ENCODE data around the gene GRB14.
"Not testable (repeated sequence)": the region's sequence is repeated elsewhere in the genome, so short reads cannot be mapped to it uniquely, and the experiment has no call there.

GRB14 gene

DNA sequence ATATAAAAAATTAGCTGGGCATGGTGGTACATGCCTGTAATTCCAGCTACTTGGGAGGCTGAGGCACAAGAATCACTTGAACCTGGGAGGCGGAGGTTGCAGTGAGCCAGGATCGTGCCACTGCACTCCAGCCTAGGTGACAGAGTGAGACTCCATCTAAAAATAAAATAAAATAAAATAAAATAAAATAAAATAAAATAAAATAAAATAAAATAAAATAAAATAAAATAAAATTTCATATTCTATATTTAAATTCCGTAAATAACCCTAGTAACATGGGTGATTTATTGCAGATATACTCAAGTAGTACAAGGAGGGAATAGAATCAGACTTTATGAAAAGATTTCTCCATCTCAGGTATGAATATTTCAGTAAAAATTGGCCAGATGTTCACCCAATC, 71.6 kb downstream of the GRB14 start:
- DNase-seq = not testable (repeated sequence)

DNA sequence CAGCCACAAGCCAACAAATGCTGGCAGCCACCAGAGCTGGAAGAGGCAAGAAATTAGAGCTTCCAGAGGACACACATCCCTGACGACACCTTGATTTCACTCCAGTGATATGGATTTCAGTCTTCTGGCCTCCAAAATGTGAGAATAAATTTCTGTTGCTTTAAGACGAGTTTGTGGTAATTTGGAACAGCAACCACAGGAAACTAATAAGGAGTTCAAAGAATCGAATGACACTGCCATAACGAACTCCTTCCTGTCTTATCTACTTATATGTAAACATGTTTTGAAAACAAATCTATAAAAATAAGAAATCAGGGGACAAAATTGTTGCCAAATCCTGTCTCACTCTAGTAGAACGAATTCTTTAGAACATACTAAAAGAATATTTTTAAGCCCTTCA, 75.8 kb downstream of the GRB14 start:
- DNase-seq = no peak

DNA sequence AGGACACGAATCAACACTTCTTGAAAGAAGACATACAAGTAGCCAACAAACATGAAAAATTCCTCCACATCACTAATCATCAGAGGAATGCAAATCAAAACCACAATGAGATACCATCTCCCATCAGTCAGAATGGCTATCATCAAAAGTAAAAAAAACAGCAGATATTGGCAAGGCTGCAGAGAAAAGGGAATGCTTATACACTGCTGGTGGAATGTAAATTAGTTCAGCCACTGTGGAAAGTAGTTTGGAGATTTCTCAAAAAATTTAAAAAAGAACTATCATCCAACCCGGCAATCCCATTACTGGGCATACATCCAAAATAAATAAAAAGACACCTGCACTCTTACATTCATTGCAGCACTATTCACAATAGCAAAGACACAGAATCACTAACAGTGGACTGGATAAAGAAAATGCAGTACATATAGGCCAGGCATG, 78.7 kb downstream of the GRB14 start:
- DNase-seq = peak; percentile 82

DNA sequence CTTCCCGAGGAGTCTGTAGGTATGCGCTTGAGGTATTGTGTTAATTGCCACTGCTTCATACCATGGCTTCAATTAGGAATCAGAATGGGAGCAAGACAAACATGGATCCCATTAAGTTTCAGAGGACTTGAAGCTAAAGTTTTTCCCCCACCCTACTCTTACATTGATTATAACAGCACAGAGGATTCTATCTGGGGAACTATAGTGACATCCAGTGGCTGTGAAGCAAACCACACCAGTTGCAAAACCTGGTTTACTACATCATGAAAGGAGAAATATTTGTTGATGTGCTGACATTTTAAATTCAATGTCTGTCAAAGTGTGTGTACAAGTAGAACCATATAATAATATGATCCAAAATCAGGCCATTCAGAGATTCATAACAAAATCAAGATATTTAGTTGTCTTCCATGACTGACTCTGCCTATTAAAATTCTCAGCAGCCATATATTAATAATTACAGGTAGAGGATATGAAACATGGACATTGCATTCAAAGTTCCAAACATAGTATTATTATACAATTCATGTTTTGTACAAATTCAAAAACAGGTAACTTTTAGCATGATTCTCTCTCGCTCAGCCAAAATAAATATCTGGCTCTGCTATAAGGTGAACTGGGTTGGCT, 82.9 kb downstream of the GRB14 start:
- peak; percentile 38 for DNase-seq

DNA sequence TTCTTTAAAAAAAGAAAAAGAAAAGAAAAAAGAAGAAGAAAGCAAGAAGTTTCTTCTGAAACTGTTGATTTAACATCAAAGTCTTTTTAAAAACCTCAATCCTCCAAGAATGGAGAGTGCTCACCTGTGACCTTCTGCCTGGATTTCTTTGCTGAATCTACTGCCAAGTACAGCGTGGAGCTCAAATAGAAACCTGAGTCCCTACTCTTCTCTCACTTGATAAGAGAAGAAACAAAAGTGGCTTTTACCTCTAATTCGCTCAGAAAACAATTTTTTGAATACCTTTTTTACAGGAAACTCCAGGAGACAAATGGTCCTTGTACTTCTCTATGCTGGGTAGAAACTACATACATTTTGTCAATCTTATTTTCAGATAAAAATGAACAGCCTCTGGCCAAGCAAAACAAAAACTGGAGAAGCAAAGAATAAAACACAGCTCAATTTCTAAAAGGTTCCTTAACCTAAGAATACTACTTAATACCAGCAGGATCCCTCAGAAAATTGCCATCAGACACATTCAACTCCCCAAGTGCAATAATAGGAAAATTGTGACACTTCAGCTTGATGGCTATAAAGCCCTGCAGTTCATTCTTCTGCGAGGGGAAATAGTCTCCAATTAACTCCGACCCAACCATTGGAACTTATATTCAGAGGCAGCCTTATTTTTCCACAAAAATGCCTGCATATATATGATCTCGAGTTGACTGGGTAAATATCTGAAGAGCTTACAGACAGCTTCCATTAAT, 85.8 kb downstream of the GRB14 start:
- no peak for DNase-seq

DNA sequence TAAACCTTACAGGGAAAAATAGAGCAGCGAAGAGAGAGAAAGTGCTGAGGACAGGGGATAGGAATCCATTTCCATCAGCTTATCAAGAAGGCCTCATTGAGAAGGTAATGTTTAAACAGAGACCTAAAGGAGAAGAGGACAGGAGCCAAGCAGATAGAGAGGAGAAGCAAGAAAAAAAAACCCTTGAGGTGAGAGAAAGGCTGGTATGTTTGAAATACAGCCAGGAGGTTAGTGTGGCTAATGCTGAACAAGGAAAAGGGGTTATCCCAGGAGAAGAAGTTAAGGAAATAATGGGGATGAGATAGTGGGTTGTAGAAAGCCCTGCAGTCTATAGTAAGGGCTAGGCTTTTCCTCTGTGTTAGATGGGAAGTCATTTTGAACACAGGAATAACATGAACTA, 90.8 kb downstream of the GRB14 start:
- no peak for DNase-seq

DNA sequence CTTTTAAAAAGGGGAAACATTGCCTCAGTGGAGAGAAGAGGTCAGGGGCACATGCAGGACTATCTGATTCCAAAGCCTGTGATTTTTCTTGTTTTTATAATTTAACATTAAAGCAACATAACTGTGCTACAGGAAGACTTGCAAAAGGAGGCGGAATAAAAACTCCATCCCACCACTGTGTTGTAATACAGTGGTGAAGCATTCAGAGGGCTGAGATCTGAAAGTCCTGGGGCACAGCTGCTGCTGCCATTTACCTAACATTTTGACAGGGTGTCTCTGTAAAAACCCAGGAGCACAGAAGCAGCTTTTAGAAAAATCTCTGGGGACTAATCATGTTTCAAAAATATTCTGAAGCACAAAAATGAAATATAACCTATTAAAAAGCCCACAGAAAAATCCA, 97.6 kb downstream of the GRB14 start:
- no peak for DNase-seq

DNA sequence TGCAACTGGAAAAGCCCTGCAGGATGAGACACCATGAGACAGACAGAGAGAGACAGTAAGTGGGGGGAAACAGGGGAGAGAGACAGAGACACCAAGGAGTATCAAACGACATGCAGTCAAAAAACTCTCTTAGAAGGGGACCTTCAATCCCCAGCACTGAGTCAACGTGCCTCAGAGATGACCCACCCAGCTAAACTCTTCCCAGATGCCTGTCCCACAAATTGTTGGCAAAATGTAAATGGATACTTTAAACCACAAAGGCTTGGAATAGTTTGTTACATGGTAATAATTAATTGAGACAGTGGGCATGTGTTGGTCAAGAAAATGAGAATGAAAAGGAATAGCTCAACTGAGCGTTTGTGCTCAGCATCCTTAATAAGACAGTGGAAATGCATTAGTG, 98.3 kb downstream of the GRB14 start:
- peak; percentile 83 for DNase-seq

DNA sequence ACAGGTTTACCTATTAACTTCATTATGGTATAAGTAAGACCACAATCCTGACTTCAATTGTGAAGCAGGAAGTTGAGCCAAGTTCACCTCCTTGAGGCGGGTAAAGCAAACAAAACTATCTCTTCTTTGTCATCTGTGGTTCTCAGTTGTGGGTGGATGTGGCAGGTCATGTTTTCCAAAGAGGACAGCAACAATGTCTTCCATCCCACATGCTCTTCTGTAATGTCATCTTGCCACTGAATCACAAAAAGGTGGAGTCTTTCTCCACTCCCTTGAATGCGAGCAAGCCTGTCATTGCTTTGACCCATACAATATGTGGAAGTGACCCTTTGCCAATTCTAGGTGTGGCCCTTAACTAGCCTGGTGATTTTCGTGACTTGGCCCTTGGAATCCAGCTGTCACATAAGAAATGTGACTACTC, 98.7 kb downstream of the GRB14 start:
- peak; percentile 76 for DNase-seq

DNA sequence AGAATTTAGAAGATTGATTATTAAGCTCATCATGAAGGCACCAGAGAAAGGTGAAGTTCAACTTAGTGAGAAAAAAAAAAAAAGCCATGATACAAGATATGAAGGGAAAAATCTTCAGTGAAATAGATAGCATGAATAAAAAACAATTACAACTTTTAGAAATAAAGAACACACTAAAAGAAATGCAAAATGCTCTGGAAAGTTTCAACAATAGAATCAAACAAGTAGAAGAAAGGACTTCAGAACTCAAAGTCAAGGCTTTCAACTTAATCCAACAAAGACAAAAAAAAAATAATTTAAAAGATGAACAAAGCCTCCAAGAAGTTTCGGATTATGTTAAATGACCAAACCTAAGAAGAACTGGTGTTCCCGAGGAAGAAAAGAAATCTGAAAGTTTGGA, 105.5 kb downstream of the GRB14 start:
- no peak for DNase-seq

DNA sequence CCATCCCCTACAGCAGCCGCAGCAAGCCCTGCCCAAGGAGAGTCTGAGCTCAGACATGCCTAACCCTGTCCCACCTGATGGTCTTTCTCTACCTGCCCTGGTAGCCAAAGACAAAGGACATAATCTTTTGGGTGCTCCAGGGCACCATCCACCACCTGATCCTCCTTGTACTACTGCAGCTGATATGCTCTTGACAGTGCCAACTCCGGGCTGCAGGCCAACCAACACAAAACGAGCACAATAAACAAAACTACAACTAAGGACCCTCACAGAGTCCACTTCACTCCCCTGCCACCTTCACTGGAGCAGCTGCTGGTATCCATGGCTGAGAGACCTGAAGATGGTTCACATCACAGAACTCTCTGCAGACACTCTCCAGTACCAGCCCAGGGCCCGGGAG, 106.3 kb downstream of the GRB14 start:
- no peak for DNase-seq

DNA sequence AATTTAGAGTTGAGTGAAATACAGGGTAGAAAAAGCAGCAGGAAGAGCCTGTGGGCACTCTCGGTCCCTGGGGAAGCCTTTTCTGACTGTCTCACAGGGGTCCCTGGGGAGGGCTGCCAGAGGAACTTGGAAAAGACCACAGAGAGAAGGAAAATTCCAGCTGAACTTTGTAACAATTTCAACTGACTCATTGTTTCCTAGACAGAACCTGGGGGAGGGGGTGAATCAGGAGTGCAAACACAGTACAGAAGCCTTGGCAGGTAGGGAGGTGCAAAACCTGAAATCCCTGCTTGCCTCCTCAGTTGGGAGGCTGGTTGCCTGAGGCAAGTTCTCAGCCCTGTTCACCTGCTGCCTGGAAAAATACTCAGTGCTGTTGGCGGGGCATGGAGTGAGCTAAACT, 106.8 kb downstream of the GRB14 start:
- peak; percentile 4 for DNase-seq

DNA sequence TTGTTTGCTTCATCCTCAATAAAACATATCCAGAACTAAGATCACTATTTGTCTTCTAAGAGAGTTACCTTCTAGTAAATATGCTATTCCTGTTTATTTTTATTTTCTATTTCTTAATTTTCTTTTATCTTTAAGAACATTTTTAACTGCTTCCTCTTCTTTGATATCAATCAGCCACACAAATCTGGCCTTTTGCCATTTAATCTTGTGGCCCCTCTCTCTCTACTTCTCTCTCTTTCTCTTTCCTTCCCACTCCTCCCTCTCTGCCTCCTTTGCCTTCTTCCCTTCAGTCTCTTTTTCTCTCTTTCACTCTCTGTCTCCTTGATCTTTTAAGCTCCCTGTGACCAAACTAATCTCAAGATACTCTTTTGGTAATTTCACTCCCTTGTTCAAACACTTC, 108.4 kb downstream of the GRB14 start:
- DNase-seq = no peak

DNA sequence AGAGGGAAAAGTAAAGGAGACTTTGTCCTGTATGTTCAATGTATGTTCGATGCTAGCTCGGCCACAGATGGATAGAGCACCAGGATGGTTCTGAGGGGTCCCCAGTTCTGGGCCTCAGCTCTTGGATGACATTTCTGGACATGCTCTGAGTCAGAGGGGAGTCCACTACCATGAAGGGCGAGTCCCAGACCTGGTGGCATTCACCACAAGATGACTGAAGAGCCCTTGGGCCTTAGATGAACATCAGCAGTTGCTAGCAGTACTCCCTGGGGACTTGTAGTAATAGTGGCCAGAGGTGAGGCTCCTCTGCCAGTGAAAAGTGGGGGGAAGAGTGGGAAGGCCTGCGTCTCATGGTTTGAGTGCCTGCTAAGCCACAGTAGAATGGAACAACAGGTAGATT, 109.5 kb downstream of the GRB14 start:
- no peak for DNase-seq

DNA sequence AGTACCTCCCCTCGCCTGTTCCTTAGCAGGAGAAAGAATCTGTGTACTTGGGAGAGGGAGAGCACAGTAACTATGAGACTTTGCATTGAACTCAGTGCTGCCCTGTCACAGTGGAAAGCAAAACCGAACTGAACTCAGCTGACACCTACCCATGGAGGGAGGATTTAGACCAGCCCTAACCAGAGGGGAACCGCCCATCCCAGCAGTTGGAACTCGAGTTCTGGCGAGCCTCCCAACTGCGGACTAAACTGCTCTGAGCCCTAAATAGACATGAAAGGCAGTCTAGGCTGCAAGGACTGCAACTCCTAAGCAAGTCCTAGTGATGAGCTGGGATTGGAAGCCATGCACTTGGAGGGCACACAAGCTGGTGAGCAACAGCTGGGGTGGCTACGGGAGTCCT, 110.4 kb downstream of the GRB14 start:
- no peak for DNase-seq

DNA sequence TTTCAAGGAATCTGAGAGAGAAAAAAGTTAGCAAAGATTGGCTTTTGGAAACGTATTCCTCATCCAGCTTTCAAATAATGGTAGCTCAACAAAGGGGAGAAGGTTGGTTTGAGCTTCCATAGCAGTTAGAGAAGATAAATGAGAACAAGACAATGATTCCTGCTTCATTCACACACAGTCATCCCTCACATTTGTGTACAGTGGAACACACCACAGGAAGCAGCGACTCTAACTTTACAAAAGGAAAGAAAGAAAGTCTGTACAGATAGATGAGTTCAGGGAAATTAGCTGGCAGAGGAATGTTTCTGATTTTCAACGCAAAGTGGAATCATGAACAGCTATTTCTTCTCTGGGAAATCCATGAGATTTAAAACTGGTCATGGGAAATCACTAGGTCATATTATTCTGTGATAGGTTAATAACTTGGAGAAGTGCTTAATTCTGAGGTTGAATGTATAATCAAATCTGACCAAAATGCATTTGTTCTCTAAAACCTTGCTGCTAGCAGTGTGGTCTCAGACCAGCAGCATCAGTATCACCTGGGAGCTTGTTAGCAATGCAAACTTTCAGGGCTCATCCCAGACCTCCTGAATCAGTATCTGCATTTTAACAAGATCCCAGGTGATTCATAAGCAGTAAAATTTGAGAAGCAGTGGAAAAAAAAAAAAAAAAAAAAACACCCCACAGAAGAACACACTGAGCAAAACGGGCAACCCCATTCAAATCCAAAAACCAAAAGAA, 112.0 kb downstream of the GRB14 start:
- DNase-seq = no peak

DNA sequence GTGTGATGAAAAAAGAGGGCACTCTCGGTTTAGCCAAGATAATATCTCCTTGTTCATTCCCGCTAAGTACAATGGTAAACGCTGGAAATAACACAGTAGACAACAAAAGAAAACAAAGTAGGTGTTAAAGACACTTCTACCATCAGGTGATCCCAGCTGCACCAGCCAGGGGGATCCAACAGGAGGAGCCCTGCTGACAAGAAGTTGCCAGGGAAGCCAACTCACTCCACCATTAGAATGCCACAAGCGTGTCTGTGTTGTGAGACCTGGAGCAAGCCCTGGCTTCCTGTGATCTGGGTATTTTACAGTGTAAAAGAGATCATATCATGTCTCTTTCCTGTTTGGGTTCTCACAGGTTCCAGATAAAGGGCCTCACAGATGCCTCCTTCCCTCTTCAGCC, 117.0 kb downstream of the GRB14 start:
- DNase-seq = no peak

DNA sequence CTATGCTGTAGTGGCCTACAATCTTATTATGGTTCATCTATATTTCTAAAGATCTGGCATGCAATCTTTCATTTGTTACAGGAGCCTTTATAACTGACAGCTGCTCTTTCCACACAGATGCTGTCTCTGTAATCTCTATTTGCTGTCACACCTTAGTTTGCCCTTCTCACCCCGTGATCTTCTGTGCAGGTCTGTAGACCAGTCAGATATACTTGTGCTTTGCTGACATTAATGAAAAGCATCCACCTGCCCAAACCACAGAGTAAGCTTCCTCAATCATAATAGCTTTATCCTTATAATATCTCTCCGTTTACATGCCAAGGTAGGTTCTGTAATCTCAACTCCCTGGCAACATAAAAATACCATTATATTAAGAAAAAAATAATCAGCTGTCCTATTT, 122.4 kb downstream of the GRB14 start:
- DNase-seq = no peak

DNA sequence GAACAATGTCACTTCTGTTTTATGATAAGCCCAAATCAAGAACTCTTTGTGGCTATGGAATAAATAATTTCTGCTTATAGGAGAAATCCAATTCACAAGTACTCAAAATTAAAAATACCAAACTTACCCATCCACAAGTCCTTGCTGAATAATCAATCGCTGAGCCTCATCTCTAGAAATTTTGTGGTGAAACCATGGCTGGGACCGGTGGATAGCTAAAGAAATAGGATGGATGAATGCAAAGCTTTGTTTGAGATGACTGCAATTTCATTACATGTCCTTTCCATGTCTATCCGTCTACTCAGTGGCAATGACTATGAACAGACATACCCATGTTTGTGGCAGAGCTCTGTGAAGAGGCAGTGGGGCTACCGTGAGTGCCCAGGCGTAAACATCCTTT, 124.4 kb downstream of the GRB14 start:
- DNase-seq = no peak

DNA sequence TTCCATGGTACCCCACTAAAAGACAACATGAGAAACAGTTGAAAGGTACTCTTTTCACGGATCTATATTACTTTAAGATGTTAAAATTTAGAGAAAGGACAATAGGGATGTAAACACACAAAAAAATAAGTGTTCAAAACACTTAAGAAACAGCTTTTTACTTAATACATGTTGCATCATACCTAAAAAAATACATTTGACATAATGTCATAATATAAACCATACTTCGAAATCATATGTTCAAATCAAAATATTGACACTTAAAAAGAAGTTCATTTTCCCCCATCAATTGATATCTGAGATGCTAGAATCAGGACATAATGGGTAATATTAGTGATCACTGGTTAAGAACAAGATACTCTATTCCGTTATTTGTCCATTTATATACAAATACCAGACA, 124.9 kb downstream of the GRB14 start:
- DNase-seq = no peak

DNA sequence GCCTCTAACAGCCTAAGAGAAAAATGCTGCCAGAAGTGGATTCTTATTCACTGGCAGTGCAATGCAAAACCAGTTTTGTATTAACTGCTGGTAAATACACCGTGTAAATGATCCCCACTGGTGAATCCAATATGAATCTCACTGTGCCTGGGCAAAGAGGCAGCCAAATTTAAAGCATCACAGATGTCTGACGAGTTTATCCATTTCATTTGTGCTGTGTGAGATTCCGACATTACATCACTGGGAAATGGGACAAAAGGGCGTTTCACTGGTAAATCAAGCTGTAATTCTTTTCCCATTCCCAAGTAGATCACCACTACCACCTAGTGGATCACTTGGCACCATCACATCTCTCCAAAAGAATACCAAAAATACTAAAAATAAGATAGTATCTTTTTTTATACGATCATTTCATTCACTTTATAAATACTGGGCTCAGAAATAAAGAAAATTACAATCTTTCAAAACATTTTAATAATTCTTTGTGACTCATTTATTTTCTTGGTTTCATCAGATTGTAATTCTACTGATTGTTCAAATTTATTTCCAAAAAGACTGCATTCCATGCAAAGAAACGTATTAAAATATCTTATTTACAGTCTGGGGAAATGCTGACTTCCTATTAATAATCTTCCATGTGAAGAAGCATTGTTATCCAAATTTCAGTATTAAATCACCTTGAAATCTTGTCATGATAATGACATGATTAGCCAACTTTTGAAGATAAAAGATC, 125.6 kb downstream of the GRB14 start:
- DNase-seq = peak; percentile 45

DNA sequence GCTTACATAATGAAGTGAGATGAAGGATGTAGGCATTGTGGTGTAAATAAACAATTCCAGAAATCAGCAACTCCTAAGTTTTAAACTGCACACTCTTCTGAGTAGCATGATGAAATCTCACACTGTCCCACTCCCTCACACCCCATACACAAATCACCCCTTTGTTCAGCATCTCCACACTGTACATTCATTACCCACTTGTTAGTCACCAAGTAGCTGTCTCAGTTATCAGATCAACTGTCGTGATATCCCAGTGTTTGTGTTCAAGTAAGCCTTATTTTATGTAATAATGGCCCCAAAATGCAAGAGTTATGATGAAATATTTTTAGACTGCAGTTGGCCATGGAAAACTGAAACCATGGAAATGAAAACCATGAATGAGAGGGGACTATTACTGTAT, 135.7 kb downstream of the GRB14 start:
- no peak for DNase-seq

DNA sequence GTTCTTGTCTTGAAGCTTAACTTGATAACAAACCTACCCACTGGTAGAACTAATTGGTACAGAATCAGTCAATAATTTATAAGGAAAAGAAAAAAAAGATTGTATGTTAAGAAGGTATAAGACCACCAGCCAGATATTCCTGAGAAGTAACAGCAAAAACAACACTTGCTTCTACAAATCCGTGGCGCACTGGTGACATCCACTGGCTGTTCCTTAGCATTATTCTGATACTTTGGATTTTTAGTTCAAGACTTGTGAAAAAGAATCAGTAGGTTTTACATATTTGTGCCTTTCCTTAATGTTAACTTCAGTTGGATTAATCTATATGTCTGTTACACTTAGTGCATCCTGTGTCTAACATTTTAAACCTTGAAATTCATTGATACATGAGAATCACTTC, 141.8 kb downstream of the GRB14 start:
- DNase-seq = peak; percentile 35

DNA sequence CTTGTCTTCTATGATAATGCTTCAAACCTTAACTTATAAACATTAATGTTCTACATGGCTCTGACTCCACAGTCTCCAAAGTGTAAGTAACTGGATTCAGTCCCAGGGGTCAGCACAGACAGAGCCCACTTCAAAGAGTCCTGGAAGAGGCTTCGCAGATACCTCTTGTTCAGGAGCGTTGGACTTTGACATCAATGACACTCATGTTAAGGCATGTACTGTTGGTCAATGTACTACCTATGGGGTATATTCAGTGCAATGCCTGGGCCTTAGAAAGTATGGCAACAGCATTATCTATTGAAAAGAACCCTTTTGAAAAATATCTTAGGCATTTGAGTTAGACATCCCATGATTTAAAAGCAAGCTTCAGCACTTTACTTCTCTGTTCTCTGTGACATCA, 143.1 kb downstream of the GRB14 start:
- DNase-seq = no peak
